HG02938 (cell line): Measurements from ENCODE around the gene NOG.

Experiments used
- ATAC-seq: cut with Tn5 transposase; IDR thresholded peaks from one replicate; pipeline ENCODE4 v1.9.1; 2021; ENCODE audit warnings: mild to moderate bottlenecking, moderate library complexity; ENCODE audit not compliant: unreplicated experiment

NOG gene

GRCh38 chr17:56593646-56594319 is at the start of gene NOG:
NOG (plus strand) TSS chr17:56593699; CDS start chr17:56594224, 525 bp downstream.
- ATAC-seq: no peak

GRCh38 chr17:56545106-56545505 is 48.4 kb upstream of the NOG start:
- no peak for ATAC-seq

- ATAC-seq: no peak
Measured at GRCh38 chr17:56545930-56546329, 47.6 kb upstream of the NOG start.

DNA sequence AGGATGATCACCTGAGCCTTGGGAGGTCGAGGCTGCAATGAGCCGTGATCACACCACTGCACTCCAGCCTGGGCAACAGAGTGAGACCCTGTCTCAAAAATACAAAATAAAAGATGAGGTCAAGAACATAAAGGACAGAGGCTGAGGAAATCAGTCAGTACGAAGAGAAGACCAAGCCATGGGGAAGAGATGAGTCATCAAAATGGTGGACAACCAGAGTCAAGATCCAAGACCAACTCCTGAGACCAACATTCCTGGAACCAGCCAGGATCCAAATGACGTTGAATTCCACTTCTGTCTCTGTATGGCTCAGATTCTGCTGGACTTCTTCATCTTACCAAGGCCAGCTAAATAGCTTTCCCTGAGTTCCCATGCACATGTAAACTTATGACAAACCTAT is 44.8 kb upstream of the NOG start:
- ATAC-seq: no peak

DNA sequence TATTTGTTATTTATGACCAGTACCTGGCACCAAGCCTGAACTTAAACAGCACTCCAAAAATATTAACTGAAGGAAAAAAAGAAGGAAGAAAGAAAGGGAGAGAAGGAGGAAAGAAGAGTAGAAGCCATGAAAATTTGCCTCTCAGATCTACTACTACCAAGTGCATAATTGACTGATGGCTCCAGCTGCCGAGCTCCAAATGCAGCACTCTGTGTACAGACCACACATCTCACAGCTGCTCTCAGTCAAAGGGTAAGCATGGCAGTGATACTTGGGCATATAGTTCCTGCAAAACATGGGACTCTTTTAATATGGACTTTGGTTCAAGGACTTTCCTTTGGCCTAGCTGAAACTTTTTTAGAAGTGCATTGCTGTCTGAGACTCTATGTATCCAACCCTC is 44.0 kb upstream of the NOG start:
- no peak for ATAC-seq

DNA sequence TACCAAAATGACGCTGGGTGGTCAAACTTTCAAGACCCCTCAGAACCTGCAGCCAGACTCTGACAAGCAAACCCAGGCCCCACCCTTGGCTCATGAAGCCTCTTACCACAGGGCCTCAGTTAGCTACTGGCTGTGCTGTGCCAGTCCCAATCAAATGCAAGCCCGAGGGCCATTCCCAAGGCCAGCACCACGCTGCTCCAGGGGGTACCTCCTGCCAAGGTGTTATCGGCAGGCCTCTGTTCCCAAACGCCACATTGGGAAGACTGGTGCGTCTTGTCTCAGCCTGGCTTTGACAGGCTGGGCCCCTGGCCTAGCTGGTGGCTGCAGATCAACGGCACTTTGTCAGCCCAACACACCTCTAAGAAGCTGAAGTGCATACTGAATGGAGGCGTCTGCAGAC is 35.8 kb upstream of the NOG start:
- no peak for ATAC-seq

- ATAC-seq: no peak
Measured at GRCh38 chr17:56558088-56558487, 35.4 kb upstream of the NOG start.

- no peak for ATAC-seq
Measured at GRCh38 chr17:56570199-56570598, 23.3 kb upstream of the NOG start.

DNA sequence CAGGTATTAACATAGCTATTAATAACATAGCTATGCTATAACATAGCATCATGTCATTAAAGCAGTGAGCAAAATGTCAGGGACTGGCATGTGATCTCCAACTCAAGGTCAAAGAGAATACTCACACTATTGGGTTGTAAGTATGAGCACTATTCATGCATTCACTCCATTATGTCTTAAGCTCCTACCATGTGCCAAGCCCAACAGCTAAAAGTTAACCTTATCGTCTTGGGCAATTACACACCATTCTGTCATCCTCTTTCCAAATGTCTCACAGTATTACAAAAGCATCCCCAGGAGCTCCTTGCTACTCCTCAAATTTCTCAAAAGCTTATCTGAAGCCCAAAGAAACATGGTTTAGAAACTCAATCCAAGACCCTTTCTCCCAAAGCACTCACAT is 22.0 kb upstream of the NOG start:
- no peak for ATAC-seq

- no peak for ATAC-seq
Measured at GRCh38 chr17:56577190-56577842, 16.2 kb upstream of the NOG start.

- no peak for ATAC-seq
Measured at GRCh38 chr17:56577843-56578204, 15.7 kb upstream of the NOG start.

DNA sequence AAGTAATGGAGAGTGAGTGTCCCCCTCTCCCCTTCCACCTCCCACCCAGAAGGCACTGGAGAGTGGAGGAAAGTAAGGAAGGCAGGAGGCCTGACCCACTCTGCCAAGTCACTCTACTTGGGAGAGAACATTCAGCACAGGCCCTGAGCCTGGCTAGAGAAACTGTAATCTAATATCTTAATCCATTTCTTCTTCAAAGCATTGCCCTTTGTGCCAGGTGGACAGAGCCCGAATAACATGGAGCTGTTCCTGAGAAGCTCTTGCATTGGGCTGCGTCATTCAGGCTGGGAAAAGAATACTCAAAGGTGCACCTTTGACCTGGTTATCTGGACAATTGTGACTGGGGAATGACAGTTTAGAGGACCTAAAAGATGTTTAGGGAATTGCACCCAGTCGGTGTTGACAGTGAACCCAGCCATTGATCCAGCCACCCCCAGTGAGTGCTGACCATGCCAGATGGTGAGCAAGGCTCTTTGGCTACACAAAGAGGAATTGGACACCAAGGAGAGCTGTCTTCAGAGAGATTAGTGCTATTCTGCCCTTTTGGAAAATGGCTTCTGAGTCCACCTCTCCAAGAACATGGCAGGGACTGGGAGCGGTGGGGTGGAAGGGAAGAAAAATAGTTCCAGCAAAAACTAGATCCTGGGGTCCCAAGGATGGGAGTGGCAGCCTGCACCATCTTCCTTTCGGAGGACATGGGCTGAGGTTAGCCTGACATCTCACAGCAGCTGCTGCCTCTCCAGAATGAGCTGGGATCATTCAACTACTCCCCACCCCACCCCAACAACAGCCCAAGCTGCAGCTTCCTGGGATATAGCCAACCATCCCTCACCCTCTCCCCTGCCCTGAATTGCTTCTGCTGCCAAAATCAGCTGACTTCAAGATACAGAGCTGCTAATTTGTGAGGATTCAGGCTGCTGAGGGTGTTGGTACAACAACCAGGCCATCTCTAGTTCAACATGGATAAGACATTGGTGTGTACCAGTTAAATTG is 11.6 kb upstream of the NOG start:
- no peak for ATAC-seq

DNA sequence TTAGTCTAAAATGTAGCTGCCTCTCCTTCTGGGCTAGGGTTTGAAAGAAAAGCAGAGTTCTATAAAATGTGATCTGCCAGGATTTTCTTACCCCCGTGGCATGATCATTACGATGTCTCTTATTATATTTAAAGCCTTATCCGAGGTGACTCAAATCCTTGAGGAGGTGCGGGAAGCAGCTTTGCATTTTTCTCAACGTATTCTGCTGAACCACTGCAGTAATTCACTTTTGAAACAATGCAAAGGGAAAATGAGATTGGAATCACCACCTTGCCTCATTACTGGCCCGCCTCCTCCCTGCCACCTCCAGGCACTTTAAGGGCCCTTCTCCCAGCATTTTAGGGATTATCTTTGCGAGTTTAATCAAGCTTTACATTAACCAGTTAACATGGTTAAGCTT is 9.7 kb upstream of the NOG start:
- no peak for ATAC-seq

DNA sequence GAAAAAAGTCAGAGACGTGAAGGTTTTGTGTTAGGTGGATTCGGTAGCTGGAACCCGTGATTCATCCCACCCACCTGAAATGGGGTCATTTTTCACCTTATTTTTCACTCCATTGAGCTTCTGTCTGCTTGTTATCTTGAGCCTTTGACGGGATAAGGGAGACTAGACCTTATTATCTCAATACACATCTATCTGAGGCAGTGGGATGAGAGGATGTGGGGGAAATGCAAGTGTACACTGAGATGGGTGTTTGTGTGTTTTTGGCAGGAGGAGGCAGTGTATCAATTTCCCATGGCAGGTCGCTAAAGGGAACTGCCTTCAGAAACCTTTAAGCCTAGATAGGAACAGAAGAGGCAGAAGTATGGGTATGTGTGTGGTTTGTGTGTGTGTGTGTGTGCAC is 6.2 kb upstream of the NOG start:
- no peak for ATAC-seq

DNA sequence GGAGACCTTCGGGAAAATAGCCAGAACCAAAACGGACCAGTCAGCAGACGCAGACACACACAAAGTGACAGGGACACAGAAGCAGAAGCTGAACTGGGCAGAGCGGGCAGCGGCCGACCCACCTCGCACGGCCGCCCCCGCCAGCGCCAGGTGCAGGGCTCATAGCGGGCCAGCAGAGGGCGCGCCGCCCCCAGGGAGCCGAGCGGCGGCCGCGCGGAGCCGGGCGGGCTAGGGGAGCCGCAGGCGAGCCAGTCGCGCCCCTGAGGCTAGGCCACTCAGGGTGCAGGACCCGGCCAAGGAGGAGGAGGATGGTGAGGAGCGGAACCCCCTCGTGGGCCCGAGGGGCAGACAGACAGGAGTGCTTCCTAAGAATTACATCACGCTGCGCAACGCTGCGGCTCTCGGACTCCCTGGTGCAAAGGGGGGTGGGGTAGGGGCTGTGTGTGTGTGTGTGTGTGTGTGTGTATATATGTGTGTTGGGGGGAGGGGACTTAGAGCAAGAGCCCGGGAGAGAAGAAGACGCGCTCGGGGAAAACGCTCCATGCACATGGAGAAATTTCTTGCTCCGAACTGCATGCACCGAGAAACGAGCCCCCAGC is 913 bp upstream of the NOG start:
- ATAC-seq: no peak

- ATAC-seq: no peak
Measured at GRCh38 chr17:56593086-56593645, 333 bp upstream of the NOG start.

- ATAC-seq: no peak
Measured at GRCh38 chr17:56594320-56595107, 1.0 kb downstream of the NOG start.

GRCh38 chr17:56595108-56595418 is 1.6 kb downstream of the NOG start:
- no peak for ATAC-seq

DNA sequence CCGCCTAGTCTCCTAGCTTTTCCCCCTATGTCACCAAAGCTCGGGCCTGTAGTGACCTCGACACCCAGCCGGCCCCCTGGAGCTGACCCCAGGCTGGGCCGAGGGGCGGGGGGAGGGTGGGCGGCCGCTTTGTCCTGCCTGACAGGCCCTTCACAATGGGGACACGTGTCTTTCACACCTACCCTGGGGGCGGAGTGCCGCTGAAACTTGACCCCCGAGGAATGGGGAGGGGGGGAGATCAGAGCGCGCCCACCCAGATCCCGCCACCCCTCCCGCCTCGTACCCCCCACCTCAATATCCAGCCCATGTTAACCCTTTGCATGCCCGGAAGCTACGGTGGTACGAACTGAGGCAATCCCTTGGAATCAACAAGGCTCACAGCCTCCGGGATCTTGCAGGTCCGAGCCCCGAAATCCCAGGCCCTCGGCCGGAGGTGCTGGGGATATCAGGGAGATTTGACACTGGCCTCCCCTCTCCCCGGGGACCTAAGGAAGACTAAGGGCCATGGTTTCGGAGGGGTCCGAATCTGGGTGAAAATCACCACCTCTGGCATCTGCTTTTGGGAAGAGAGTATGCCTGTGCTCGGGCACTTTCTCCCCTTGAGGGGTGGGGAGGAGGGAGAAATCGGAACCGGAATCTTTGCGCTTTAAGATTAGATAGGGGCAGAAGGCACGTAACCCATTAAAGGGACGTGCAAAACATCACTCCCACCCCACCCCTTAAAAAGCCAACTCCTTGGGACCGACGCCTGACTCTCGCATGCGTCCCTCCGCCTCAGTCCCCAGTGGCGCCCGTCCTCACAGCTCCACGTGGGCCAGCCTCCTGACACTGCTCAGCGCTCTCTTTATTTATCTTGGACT is 2.6 kb downstream of the NOG start:
- no peak for ATAC-seq
